ENCODE results near the gene RBM38.
"Not testable (repeated sequence)": the region's sequence is repeated elsewhere in the genome, so short reads cannot be mapped to it uniquely, and the experiment has no call there.

RBM38 gene

GRCh38 chr20:57419479-57419878 lies 28.3 kb downstream of the RBM38 start:
- not testable (repeated sequence) for DNase-seq

DNA sequence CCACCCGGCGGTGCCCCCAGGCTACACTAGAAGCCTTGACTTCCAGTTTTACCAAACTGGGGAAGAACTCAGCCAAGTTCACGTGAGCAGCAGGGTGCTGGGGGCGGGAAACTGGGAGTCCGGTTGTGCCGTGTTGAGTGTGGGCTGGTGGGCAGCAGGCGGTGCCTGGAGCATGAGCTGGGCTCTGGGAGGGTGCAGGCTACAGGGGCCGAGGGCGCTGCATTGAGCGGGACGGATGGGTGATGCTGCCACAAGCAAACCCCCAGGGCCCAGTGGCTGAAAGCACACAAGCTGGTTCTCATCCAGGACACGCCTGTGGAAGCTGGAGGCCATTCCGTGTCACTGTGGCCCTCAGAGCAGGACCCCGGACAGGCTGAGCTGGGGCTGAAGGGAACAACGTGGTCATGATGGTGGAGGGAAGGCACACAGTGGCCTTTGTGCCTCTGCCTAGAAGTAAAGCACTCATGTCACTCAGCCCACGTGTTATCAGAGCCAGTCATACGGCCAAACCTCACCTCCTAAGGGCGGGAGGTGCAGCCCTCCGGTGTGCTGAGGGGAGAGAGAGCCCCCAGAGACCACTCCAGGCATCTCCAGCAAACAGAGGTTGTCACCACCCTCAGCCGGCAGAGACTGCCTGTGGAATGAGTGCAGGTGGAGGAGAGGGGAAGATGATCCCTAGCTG lies 29.5 kb downstream of the RBM38 start:
- DNase-seq = no peak

DNA sequence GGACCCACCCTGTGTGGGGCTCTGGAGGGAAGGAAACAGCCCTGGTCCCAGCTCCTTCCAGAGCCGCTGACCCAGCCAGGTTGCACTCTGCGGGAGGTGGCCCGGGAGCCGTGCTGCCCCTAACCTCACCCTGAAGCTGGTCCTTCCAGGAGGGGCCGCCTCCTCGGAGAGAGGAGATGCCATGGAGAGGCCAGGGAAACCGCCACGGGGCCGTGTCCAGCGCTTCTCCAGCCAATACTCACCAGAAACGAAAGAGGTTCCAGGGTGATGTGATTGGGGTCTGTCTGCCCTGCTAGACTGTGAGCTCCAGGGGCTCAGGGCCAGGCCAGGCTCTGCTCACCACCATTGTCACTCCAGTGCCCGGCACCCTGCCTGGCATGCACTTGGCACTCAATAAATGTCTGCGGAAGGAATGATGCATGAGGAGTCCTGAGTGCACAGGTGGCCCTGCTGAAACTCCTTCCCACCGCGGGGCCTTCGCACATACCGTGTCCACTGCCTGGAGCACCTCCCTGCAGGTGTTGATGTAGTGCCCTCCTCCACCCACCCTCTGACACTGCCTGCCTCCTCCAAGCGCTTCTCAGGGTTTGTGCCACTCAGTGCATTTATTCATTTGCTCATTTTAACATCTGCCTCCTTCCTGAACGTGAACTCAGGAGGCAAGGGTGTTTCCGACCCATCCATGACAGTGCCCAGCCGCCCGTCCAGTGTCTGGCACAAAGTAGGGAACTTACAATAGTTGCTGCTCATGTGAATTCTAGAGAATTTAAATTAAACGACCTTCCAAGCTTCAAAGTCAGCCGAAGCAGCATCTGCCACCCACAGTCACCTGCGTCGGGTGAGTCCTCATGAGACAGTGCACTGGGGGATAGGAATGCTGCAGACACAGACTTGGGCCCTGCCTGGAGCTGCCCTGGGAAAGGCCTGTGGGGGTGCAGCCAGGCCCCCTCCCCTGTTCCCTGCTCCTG lies 30.3 kb downstream of the RBM38 start:
- DNase-seq = no peak

- no peak for DNase-seq
These were observed 31.1 kb downstream of the RBM38 start for GRCh38 chr20:57422254-57422653.

DNA sequence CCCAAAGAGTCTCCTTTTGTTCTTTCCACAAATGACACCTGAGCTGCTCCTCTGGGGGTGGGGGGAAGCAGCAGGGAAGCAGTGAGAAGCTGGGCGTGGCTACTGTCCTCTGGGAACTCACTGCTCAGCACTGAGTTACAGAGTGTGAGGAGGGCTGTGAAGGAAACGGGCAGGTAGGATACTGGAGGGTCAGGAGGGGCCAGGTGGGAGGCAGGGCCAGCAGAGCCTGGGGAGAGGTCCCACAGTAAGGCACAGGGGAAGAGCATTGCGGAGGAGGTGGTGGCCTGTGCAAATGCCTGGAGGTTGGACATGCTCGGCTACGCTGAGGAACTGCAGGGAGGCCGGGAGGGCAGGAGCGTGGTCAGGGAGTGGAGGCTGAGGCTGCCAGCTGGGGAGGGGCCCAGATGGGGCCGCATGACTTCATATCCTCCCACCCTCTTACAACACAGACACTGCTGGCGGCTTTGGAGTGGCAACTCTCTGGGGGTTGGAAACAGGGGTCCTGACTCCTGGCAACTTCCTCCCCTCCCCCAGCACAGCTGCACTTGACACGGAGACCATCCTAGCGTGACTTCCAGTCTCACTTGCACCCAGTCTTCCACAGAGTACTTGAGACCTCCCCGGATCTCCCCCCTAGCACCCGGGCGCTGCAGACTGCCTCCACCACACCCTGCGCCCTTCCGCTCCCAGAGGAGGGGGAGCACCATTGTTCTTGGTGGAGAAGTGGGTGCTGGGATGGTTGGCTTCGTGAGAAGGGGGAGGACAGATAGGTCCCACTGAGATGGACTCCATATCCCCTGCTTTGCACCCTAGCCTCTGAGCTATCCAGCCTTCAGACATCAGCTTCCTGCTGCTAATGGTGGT lies 34.2 kb downstream of the RBM38 start:
- no peak for DNase-seq

- DNase-seq = no peak
These were observed 35.1 kb downstream of the RBM38 start for GRCh38 chr20:57426271-57426689.

GRCh38 chr20:57426831-57427230 lies 35.6 kb downstream of the RBM38 start:
- DNase-seq = no peak

GRCh38 chr20:57428324-57429158 lies 37.3 kb downstream of the RBM38 start:
- no peak for DNase-seq

GRCh38 chr20:57429159-57429496 lies 37.9 kb downstream of the RBM38 start:
- DNase-seq = no peak

- peak in 1 of 2 donors; percentile 76 for DNase-seq
These were observed 38.5 kb downstream of the RBM38 start for GRCh38 chr20:57429580-57430200.

DNA sequence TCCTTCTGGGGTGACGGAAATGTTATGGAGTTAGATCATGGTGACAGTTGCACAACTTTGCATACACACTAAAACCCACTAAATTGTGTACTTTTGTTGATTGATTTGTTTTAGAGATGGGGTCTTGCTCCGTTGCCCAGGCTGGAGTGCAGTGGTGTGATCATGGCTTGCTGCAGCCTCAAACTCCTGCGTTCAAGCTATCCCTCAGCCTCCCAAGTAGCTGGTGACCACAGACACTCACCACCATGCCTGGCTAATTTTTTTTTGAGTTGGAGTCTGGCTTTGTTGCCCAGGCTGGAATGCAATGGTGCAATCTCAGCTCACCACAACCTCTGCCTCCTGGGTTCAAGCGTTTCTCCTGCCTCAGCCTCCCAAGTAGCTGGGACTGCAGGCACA lies 39.0 kb downstream of the RBM38 start:
- not testable (repeated sequence) for DNase-seq

- DNase-seq = no peak
These were observed 40.3 kb downstream of the RBM38 start for GRCh38 chr20:57431539-57431835.

- DNase-seq = no peak
These were observed 41.3 kb downstream of the RBM38 start for GRCh38 chr20:57432480-57432861.

DNA sequence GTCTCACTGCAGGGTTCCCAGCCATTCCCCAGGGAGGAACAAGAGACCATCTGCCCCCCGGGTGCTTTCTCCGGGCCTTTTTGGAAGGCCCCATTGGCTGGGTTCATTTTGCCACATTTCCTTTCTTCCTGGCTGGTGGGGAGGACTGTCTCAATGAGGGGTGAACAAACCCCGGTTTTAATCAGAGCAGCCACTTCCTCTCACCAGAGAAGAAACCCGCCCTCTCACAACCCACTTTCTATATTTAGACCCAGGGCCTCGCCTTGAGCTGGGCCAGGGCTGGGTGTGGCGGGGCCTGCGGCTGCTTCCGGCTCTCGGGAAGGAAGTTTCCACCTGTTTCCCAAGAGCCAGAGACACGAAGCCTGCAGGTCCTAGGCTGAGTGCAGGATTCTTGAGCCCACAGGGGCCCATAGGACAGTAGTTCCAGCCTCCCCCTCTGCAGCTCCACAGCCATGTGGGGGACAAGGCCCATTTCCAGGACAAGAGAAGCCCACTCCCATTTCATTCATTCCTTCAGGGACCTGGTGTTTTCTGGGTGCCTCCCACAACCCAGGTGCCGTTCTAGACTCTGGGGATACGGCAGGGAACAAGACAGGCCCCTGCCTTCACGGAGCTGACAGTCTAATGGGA lies 41.8 kb downstream of the RBM38 start:
- DNase-seq = peak; percentile 81 to 82

DNA sequence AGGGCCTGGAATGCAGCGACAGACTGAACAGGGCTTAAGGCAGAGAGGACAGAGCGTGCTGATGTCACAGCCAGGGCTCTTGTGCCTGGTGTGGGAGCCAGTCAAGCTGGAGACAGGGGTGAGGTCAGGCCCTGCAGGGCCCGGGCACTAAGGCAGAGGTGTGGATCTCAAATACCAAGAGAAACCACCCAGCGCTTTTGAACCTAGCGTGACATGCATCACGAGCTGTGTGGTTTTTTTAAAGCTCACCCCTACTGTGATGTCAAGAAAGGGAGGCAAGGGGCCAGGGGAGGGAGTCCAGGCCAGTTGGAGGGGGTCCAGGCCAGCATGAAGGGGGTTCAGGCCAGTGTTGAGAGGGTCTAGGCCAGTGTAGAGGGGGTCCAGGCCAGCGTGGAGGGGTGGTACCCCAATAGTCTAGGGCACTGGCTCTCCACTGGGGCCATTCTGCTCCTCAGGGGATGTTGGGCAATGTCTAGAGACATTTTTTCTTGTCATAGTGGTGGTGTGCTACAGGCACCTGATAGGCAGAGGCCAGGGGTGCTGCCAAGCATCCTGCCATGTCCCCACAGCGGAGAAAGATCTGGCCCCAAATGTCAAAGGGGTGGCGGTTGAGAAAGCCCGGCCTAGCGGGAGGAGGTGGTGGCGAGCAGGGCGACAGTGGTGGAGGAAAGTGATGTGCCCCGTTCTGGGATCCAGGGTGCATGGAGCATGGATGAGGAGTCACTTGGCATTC lies 42.6 kb downstream of the RBM38 start:
- peak; percentile 40 to 55 for DNase-seq

GRCh38 chr20:57434390-57434700 lies 43.1 kb downstream of the RBM38 start:
- DNase-seq = peak in 1 of 2 donors; percentile 26

DNA sequence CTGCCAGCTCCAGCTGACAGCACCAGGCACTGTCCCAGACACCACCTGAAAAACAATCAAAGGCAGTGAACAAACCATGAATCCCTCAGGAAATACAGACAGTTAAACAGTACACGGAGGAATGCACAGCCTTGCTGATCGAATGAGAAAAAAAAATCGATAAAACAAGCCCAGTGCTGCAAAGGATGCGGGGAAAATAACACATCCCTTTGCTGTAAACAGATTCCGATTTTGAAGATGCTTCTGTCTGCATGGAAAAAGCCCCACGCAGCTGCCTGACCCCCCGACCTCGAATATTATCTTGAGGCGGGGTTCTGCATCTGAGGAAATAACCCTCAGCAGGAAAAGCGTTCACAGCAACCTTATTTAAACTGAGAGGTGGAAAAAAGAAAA lies 43.9 kb downstream of the RBM38 start:
- DNase-seq = no peak

DNA sequence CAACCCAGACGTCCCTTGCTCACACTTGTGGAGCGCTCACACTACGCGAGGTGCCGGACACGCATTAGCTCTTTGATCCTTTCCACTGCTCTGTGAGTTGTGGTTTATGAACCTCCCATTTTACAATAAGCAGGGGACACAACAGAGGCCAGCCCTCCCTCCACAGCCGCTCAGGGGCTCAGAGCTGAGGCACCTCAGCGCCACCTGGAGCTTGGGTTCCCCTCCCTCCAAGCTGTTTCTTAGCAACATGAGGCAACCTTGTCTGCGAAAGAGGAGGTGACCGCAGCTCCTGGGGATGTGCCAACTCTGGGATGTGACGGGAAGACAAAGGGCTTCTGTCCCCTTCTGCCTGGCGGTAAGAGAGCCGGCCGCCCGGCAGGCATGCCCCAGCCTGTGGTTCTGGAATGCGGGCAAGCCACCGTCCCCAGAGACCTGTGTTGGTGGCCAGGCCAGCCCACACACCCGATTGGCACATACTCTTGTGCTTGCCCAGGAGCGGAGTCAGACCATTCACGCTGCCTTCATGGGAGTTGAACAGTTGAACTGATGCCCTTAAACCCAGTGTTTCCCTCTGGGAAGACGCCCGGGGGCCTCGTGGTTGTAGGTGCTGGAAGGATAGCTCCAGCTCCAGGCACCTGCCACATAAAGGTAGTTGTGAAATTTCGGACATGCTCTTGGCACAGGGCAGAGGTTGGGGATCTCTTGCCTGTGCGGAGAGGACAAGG lies 44.5 kb downstream of the RBM38 start:
- peak; percentile 48 to 62 for DNase-seq

DNA sequence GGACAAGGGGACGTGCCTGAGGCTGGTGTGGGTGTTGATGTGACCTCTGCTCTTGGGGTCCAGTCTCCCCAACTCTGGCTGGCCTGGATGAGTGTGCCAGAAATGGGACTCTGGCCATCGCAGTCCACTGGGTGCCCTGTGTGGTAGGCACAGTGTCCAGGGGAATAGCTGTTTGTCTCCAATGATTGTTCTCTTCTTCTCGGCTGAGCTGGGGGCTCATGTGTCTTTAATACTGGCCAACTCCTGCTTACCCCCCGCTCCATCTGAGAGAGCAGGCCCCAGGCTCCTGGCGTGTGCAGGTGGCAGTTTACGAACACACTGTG lies 45.0 kb downstream of the RBM38 start:
- DNase-seq = no peak

- no peak for DNase-seq
These were observed 46.1 kb downstream of the RBM38 start for GRCh38 chr20:57437267-57437666.

All from CD4-positive, alpha-beta T cell treated with Interleukin-4 for 1 hour (primary cell).